Upper lobe of right lung (tissue), 1 donor: Measurements from ENCODE around the gene AP1M2. TPM values are rescaled to one million over a fixed set of nuclear protein-coding genes. Genes with fewer than 3 reads are reported as not detected.
A peak's percentile ranks its signal among the peaks of the same experiment; 100 is the strongest.

Source experiments
- ATAC-seq: fragments of 200-7000 bp; cut with Tn5 transposase; one replicate; pipeline ENCODE4 v1.9.1; 2020; ENCODE audit warnings: mild to moderate bottlenecking, moderate library complexity
- DNase-seq: peaks from one replicate; pipeline ENCODE4 v3.0.0-alpha.2; 2020
- H3K27ac ChIP-seq: fragments of 200-600 bp; one replicate; pipeline ENCODE4 v1.8.0; 2022
- H3K27me3 ChIP-seq: fragments of 200-600 bp; one replicate; pipeline ENCODE4 v1.8.0; 2022; ENCODE audit warnings: mild to moderate bottlenecking
- H3K36me3 ChIP-seq: fragments of 200-600 bp; one replicate; pipeline ENCODE4 v1.8.0; 2022
- H3K4me1 ChIP-seq: fragments of 200-600 bp; one replicate; pipeline ENCODE4 v1.8.0; 2022
- H3K4me3 ChIP-seq: fragments of 200-600 bp; one replicate; pipeline ENCODE4 v1.8.0; 2022; ENCODE audit warnings: mild to moderate bottlenecking
- H3K9me3 ChIP-seq: fragments of 200-600 bp; one replicate; pipeline ENCODE4 v1.8.0; 2022
- intact Hi-C: fragments of 100-400 bp; cut with DNase I; formaldehyde crosslinking; loops from one replicate; pipeline ENCODE4 v1.11.0; 2022
- long read RNA-seq: library from polyadenylated mRNA; unstranded; transcript quantifications from one replicate; pipeline ENCODE4 v2.0.0, GENCODE V29; 2021
- total RNA-seq: library from RNA; stranded (reverse); fragmentation: NEBNext Ultra II Directional; extraction: Animal tissue kit (Norgen Biotek cat#: 25700); gene quantifications from one replicate; pipeline ENCODE4 v1.2.1, GENCODE V29; 2021
- TF ChIP-seq, protein P1 (sequence below): fragments of 200-600 bp; IDR thresholded peaks from one replicate; pipeline ENCODE4 v1.8.0; 2022; ENCODE audit warnings: antibody characterized with exemption
- donor health status: DM: no; HTN: yes; CAD: no; lungs with severe emphysema.

AP1M2 gene
- total RNA-seq, result 37.8 TPM
- long read RNA-seq, transcript AP1M2-201 (12 exons, 1,749 nt), result major isoform, 34 of 54 reads
- long read RNA-seq, transcript AP1M2-207 (12 exons, 1,757 nt), result minor isoform, 10 of 54 reads
- long read RNA-seq, partial matches to known transcripts, result 1 of 54 reads
- long read RNA-seq, other reads (novel, unspliced or antisense), result 9 of 54 reads

- Histone ChIP-seq H3K4me1 (no peaks in the 10 kb centered on the region), H3K9me3 (no peaks in the 10 kb centered on the region), H3K27ac (no peak within 1 kb of the TSS), H3K36me3 (no peaks in the 10 kb centered on the region), H3K4me3 (peak within 1 kb of the TSS; percentile 47), H3K27me3 (peaks cover 6% of the 10 kb centered on the region)
- DNase-seq (peak; percentile 85), ATAC-seq (peak; percentile 91)
- TF ChIP-seq, protein P1, sequence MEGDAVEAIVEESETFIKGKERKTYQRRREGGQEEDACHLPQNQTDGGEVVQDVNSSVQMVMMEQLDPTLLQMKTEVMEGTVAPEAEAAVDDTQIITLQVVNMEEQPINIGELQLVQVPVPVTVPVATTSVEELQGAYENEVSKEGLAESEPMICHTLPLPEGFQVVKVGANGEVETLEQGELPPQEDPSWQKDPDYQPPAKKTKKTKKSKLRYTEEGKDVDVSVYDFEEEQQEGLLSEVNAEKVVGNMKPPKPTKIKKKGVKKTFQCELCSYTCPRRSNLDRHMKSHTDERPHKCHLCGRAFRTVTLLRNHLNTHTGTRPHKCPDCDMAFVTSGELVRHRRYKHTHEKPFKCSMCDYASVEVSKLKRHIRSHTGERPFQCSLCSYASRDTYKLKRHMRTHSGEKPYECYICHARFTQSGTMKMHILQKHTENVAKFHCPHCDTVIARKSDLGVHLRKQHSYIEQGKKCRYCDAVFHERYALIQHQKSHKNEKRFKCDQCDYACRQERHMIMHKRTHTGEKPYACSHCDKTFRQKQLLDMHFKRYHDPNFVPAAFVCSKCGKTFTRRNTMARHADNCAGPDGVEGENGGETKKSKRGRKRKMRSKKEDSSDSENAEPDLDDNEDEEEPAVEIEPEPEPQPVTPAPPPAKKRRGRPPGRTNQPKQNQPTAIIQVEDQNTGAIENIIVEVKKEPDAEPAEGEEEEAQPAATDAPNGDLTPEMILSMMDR, result no peak
- intact Hi-C loops, result no loop called here
Measured at GRCh38 chr19:10587022-10587838, at the start of gene AP1M2. TSS of gene AP1M2 (minus strand) at chr19:10587312. CDS start at chr19:10587231, 81 bp downstream.

GRCh38 chr19:10636304-10636972 is 49.3 kb upstream of the AP1M2 start:
- Histone ChIP-seq H3K27me3 (no peaks in the 10 kb centered on the region), H3K4me1 (peaks cover 21% of the 10 kb centered on the region), H3K36me3 (peaks cover 95% of the 10 kb centered on the region), H3K9me3 (no peaks in the 10 kb centered on the region), H3K4me3 (no peak overlapping the region), H3K27ac (peak overlapping the region; percentile 17)
- ATAC-seq (no peak), DNase-seq (no peak)
- intact Hi-C loops, result no loop called here
- TF ChIP-seq, protein P1, result no peak

DNA sequence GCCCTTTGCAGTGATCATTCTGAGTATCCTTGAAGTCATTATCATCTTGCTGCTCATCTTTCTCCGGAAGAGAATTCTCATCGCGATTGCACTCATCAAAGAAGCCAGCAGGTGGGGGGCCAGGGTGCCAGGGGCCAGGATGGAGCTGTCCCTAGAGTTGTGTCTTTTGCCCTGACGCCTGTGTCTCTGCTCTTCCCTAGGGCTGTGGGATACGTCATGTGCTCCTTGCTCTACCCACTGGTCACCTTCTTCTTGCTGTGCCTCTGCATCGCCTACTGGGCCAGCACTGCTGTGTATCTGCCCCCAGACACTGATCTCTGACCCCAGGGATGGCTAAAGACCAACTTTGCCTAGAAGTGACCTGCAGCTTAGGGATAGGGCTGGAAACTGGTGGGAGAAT is 47.9 kb upstream of the AP1M2 start:
- H3K27ac ChIP-seq, result no peak overlapping the region
- H3K36me3 ChIP-seq, result peaks cover 94% of the 10 kb centered on the region
- H3K9me3 ChIP-seq, result no peaks in the 10 kb centered on the region
- peaks cover 18% of the 10 kb centered on the region for H3K4me1 ChIP-seq
- no peaks in the 10 kb centered on the region for H3K27me3 ChIP-seq
- TF ChIP-seq, protein P1, result no peak
- H3K4me3 ChIP-seq, result no peak overlapping the region
- no peak for DNase-seq
- ATAC-seq, result no peak
- intact Hi-C loops, result no loop called here

DNA sequence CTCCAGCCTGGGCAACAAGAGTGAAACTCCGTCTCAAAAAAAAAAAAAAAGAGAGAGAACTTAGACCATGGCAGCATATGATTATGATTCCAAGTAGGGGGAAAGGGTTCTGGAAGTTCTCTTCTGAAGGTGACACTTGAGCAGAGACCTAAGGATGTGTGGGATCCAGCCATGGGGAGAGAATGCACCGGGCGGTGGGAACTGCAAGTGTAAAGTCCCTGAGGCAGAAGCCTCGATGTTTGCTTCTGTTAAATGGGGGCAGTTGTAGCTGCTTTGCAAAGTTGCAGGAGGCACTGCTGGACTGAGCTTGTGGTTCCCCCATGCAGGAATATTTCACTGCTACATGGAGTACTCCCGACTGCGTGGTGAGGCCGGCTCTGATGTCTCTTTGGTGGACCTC is 47.3 kb upstream of the AP1M2 start:
- peaks cover 14% of the 10 kb centered on the region for H3K4me1 ChIP-seq
- no peak for ATAC-seq
- no peak for DNase-seq
- no peak overlapping the region for H3K4me3 ChIP-seq
- H3K36me3 ChIP-seq, result peaks cover 95% of the 10 kb centered on the region
- no peak overlapping the region for H3K27ac ChIP-seq
- H3K27me3 ChIP-seq, result no peaks in the 10 kb centered on the region
- intact Hi-C loops, result no loop called here
- TF ChIP-seq, protein P1, result no peak
- no peaks in the 10 kb centered on the region for H3K9me3 ChIP-seq

DNA sequence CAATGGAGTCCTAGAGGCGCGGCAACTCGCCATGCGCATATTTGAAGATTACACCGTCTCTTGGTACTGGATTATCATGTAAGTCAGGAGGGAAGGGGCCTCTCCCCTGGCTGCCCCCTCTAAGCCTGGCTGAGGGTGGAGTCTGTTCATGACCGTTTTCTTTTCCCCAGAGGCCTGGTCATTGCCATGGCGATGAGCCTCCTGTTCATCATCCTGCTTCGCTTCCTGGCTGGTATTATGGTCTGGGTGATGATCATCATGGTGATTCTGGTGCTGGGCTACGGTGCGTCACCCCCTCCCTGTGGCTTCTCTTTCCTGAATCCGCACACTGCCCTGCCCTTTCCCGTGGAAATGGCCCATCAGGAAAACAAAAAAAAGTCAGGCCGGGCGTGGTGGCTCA is 44.8 kb upstream of the AP1M2 start:
- Histone ChIP-seq H3K4me3 (no peak overlapping the region), H3K27me3 (no peaks in the 10 kb centered on the region), H3K4me1 (peaks cover 9% of the 10 kb centered on the region), H3K9me3 (no peaks in the 10 kb centered on the region), H3K27ac (no peak overlapping the region), H3K36me3 (peaks cover 86% of the 10 kb centered on the region)
- ATAC-seq (peak; percentile 28), DNase-seq (no peak)
- intact Hi-C loops, result no loop called here
- TF ChIP-seq, protein P1, result no peak
